Gastroesophageal sphincter (tissue), 4 donors: ENCODE results near the gene POLDIP2. TPM values are rescaled to one million over a fixed set of nuclear protein-coding genes. Genes with fewer than 3 reads are reported as not detected.

Experiments
- ATAC-seq: fragments of 150-250 bp; one replicate; pipeline ENCODE4 v1.9.1; 2016; ENCODE audit warnings: mild to moderate bottlenecking, moderate library complexity
- H3K27ac ChIP-seq, 4 donors: fragments of 200-600 bp; sonication (generic) in 3 of 4; 1 replicate in 3 of 4; 2 replicates in 1 of 4; pipeline ENCODE4 v1.5.1; 2016 to 2019
- H3K27me3 ChIP-seq: fragments of 200-600 bp; sonication (generic); one replicate; pipeline ENCODE4 v1.5.1; 2019
- H3K36me3 ChIP-seq, 2 donors: fragments of 200-600 bp; sonication (generic); one replicate each; pipeline ENCODE4 v1.5.1; 2019; ENCODE audit warnings: control low read depth in 1 of 2
- H3K4me1 ChIP-seq, 3 donors: fragments of 200-600 bp; sonication (generic); 1 replicate in 2 of 3; 2 replicates in 1 of 3; pipeline ENCODE4 v1.5.1; 2016 to 2019; ENCODE audit warnings: control low read depth in 2 of 3
- H3K4me3 ChIP-seq, 2 donors: fragments of 200-600 bp; sonication (generic); one replicate each; pipeline ENCODE4 v1.5.1; 2019; ENCODE audit warnings: mild to moderate bottlenecking in 1 of 2, moderate library complexity in 1 of 2
- H3K9me3 ChIP-seq, 3 donors: fragments of 200-600 bp; sonication (generic); one replicate each; pipeline ENCODE4 v1.5.1; 2017 to 2019; ENCODE audit warnings: control low read depth in 2 of 3
- CTCF ChIP-seq, 4 experiments: fragments of 200-600 bp in 2 of 4; fragments of 450-650 bp in 2 of 4; sonication (generic) in 1 of 4; IDR thresholded peaks; one replicate each; pipeline ENCODE4 v1.5.1; 2017 to 2019; ENCODE audit warnings: antibody characterized with exemption in 4 of 4, mild to moderate bottlenecking in 2 of 4, moderate library complexity in 2 of 4
- EP300 ChIP-seq: sonication (generic); formaldehyde crosslinking; IDR thresholded peaks from one replicate; pipeline ENCODE4 v1.6.1; 2017; ENCODE audit warnings: antibody characterized with exemption, mild to moderate bottlenecking
- POLR2A ChIP-seq, 2 donors: fragments of 450-650 bp; IDR thresholded peaks; one replicate each; pipeline ENCODE4 v1.6.1; 2017; ENCODE audit warnings: antibody characterized with exemption in 2 of 2, mild to moderate bottlenecking in 2 of 2, moderate library complexity in 1 of 2
- POLR2AphosphoS5 ChIP-seq: sonication (generic); formaldehyde crosslinking; IDR thresholded peaks from one replicate; pipeline ENCODE4 v1.6.1; 2017; ENCODE audit warnings: antibody characterized with exemption
- WGBS, 2 donors: methylation state at CpG; one replicate each; pipeline ENCODE4 v1.1.5; 2018; ENCODE audit warnings: low coverage in 1 of 2; 5-methylcytosine and 5-hydroxymethylcytosine counted together
- total RNA-seq, 4 donors: library from RNA; depleted of rRNA; stranded (reverse); fragments of >200 nt; gene quantifications; one replicate each; pipeline ENCODE4 v1.1.0, GENCODE V29; 2016

Gene POLDIP2
- total RNA-seq, 4 donors from 2014 or later, result 71.1 to 108 (median 77.8) TPM

DNA sequence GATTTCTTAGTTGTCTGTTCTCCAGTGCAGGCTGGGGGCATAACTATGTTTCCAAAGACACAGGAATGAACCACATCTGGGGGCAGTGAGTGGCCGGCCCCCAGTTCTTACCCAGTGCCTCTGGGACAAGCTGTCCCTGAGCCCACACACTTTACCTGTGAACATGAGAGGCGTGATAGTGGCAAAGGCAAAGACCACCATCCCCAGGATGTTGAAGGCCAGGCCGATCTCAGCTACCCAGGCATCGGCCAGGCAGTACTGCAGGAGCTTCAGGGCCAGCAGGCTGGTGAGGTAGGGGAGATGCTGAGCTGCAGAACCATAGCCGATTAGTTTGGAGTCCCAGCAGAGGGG lies 47.1 kb upstream of the POLDIP2 start:
- Histone ChIP-seq H3K27me3 (no peaks in the 10 kb centered on the region), H3K36me3 (peaks cover 0 to 38% of the 10 kb centered on the region in 2 donors), H3K4me1 (peaks cover 3 to 24% (median 8%) of the 10 kb centered on the region in 3 donors), H3K4me3 (peak overlapping the region in 1 of 2 donors; percentile 89), H3K9me3 (no peaks in the 10 kb centered on the region), H3K27ac (peak overlapping the region in 2 of 4 donors; percentile 9 to 38)
- WGBS, 2 donors, result 90% methylated on average over 2 of the region's 5 CpGs; no CpG with 5 or more reads in 1 of the 2 donors
- no peak for ATAC-seq
- TF ChIP-seq EP300, result no peak
- no peak for TF ChIP-seq POLR2A (IDR thresholded peaks at IDR 0.05)
- no peak for TF ChIP-seq POLR2AphosphoS5
- no peak for TF ChIP-seq CTCF (IDR thresholded peaks at IDR 0.05)

DNA sequence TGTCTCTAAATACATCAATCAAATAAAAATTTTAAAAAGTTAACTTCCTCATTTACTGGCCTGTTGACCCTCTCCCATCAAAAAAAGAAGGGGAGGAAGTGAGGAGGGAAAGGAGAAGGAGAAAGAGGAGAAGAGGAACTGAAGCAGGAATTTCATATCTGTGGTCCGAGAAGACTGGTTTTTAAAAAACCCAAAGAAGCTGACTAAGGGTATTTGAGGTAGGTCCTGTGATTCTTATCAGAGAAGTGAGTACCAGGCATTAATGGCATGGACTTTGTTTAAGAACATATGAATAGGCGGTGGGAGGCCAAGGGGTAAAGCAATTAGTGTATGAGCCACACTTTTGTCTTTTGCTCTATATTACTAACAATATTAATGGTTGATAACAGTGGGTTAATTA lies 46.7 kb upstream of the POLDIP2 start:
- ATAC-seq, result no peak
- H3K27ac ChIP-seq, result peak overlapping the region in 2 of 4 donors; percentile 9 to 38
- WGBS, 2 donors, result 71 to 86% methylated on average over 2 of the region's 2 CpGs
- peaks cover 0 to 42% of the 10 kb centered on the region in 2 donors for H3K36me3 ChIP-seq
- TF ChIP-seq POLR2A (IDR thresholded peaks at IDR 0.05) (no peak), EP300 (no peak), CTCF (IDR thresholded peaks at IDR 0.05) (no peak), POLR2AphosphoS5 (no peak)
- H3K27me3 ChIP-seq, result no peaks in the 10 kb centered on the region
- H3K4me1 ChIP-seq, result peaks cover 3 to 24% (median 8%) of the 10 kb centered on the region in 3 donors
- H3K4me3 ChIP-seq, result no peak overlapping the region
- H3K9me3 ChIP-seq, result no peaks in the 10 kb centered on the region

- H3K4me1 ChIP-seq, result peaks cover 3 to 24% (median 8%) of the 10 kb centered on the region in 3 donors
- no peak overlapping the region for H3K4me3 ChIP-seq
- 91% methylated on average over 6 of the region's 6 CpGs; no CpG with 5 or more reads in 1 of the 2 donors for WGBS, 2 donors
- no peak overlapping the region for H3K27ac ChIP-seq
- peaks cover 0 to 54% of the 10 kb centered on the region in 2 donors for H3K36me3 ChIP-seq
- H3K27me3 ChIP-seq, result no peaks in the 10 kb centered on the region
- no peak for ATAC-seq
- TF ChIP-seq POLR2A (IDR thresholded peaks at IDR 0.05) (no peak), POLR2AphosphoS5 (no peak), CTCF (IDR thresholded peaks at IDR 0.05) (no peak), EP300 (no peak)
- H3K9me3 ChIP-seq, result no peaks in the 10 kb centered on the region
These were observed 45.5 kb upstream of the POLDIP2 start for GRCh38 chr17:28402844-28403243.

GRCh38 chr17:28402224-28402630 lies 44.9 kb upstream of the POLDIP2 start:
- H3K36me3 ChIP-seq, result peaks cover 0 to 60% of the 10 kb centered on the region in 2 donors
- no peaks in the 10 kb centered on the region for H3K9me3 ChIP-seq
- H3K4me3 ChIP-seq, result no peak overlapping the region
- H3K27ac ChIP-seq, result no peak overlapping the region
- 0% methylated on average over 1 of the region's 3 CpGs for WGBS, 2 donors
- no peak for ATAC-seq
- no peaks in the 10 kb centered on the region for H3K27me3 ChIP-seq
- TF ChIP-seq POLR2AphosphoS5, result no peak
- no peak for TF ChIP-seq CTCF (IDR thresholded peaks at IDR 0.05)
- no peak for TF ChIP-seq EP300
- peaks cover 3 to 24% (median 8%) of the 10 kb centered on the region in 3 donors for H3K4me1 ChIP-seq

- WGBS, 2 donors, result 100% methylated on average over 1 of the region's 4 CpGs; no CpG with 5 or more reads in 1 of the 2 donors
- Histone ChIP-seq H3K9me3 (no peaks in the 10 kb centered on the region), H3K27me3 (no peaks in the 10 kb centered on the region), H3K4me3 (no peak overlapping the region), H3K36me3 (peaks cover 0 to 84% of the 10 kb centered on the region in 2 donors), H3K4me1 (peaks cover 0 to 6% (median 0%) of the 10 kb centered on the region in 3 donors), H3K27ac (no peak overlapping the region)
- TF ChIP-seq POLR2AphosphoS5 (no peak), POLR2A (IDR thresholded peaks at IDR 0.05) (no peak), CTCF (IDR thresholded peaks at IDR 0.05) (no peak), EP300 (no peak)
- ATAC-seq, result no peak
These were observed 42.5 kb upstream of the POLDIP2 start for GRCh38 chr17:28399808-28400207.
